Neural crest cell (in vitro differentiated cells): Measurements from ENCODE around the gene MAP3K2. TPM values are rescaled to one million over a fixed set of nuclear protein-coding genes. Genes with fewer than 3 reads are reported as not detected.

Experiments used
- DNase-seq: peaks from one replicate; pipeline ENCODE4 v3.0.0; 2021; ENCODE audit warnings: low read depth, mixed read lengths, low spot score
- H3K27ac Mint-ChIP-seq: one replicate; pipeline ENCODE4 v1.8.0; 2021; ENCODE audit warnings: mild to moderate bottlenecking, mixed read lengths; ENCODE audit not compliant: unreplicated experiment
- H3K27me3 Mint-ChIP-seq: 2 replicates; pipeline ENCODE4 v1.8.0; 2021; ENCODE audit warnings: low read depth, mild to moderate bottlenecking, mixed read lengths
- H3K36me3 Mint-ChIP-seq: 2 replicates; pipeline ENCODE4 v1.8.0; 2021; ENCODE audit warnings: low read depth, mild to moderate bottlenecking, mixed read lengths
- H3K4me1 Mint-ChIP-seq: 2 replicates; pipeline ENCODE4 v1.8.0; 2021; ENCODE audit warnings: mixed read lengths
- H3K4me3 Mint-ChIP-seq: one replicate; pipeline ENCODE4 v1.8.0; 2021; ENCODE audit warnings: mild to moderate bottlenecking, mixed read lengths
- H3K9me3 Mint-ChIP-seq: 2 replicates; pipeline ENCODE4 v1.8.0; 2021; ENCODE audit warnings: mixed read lengths
- CTCF ChIP-seq: fragments of 200-600 bp; sonication (generic); conservative IDR thresholded peaks from 2 replicates; pipeline ENCODE4 v1.5.0; 2021; ENCODE audit warnings: antibody characterized with exemption, mild to moderate bottlenecking
- total RNA-seq: library from RNA; stranded (reverse); gene quantifications from 2 replicates; pipeline ENCODE4 v1.2.1, GENCODE V29; 2021

The MAP3K2 gene
- total RNA-seq, 1 donor from 2014 or later: 35.1 TPM

- Mint-ChIP-seq H3K4me3 (no peak overlapping the region), H3K4me1 (no peaks in the 10 kb centered on the region), H3K27me3 (no peaks in the 10 kb centered on the region), H3K9me3 (no peaks in the 10 kb centered on the region), H3K27ac (no peak overlapping the region), H3K36me3 (no peaks in the 10 kb centered on the region)
- no peak for TF ChIP-seq CTCF
- no peak for DNase-seq
These were observed 55.4 kb downstream of the MAP3K2 start for GRCh38 chr2:127332335-127332734.

DNA sequence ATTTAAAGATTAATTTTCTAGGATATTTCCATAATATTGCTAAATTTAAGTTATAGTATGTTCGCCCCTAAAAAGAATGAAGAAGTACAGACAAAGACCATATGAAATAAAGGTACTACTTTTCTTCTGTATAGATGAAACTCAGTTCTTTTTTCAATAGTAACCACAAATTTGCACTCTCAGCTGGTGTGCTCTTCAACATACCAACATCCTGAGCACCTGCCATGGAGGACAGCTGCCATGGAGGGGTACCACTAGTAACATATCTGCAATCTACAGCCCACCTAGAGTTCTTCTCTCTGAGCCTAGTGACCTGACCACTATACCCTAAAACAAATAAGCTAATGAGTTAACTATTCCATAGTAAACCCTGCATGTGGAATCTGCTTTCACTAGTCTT lies 57.0 kb downstream of the MAP3K2 start:
- no peak overlapping the region for H3K27ac Mint-ChIP-seq
- no peaks in the 10 kb centered on the region for H3K9me3 Mint-ChIP-seq

GRCh38 chr2:127326289-127326945 lies 61.4 kb downstream of the MAP3K2 start:
- no peak for TF ChIP-seq CTCF
- Mint-ChIP-seq H3K36me3 (peaks cover 4% of the 10 kb centered on the region), H3K27me3 (no peaks in the 10 kb centered on the region), H3K4me1 (no peaks in the 10 kb centered on the region), H3K4me3 (no peak overlapping the region), H3K27ac (no peak overlapping the region), H3K9me3 (no peaks in the 10 kb centered on the region)
- no peak for DNase-seq

More for the DNA sequence above, 57.0 kb downstream of the MAP3K2 start:
- no peak for DNase-seq
- Mint-ChIP-seq H3K36me3 (no peaks in the 10 kb centered on the region), H3K4me3 (no peak overlapping the region), H3K27me3 (no peaks in the 10 kb centered on the region), H3K4me1 (no peaks in the 10 kb centered on the region)
- TF ChIP-seq CTCF: no peak

- Mint-ChIP-seq H3K36me3 (peaks cover 15% of the 10 kb centered on the region), H3K27me3 (no peaks in the 10 kb centered on the region), H3K4me3 (no peak overlapping the region), H3K4me1 (no peaks in the 10 kb centered on the region), H3K27ac (no peak overlapping the region), H3K9me3 (peaks cover 4% of the 10 kb centered on the region)
- no peak for DNase-seq
- TF ChIP-seq CTCF: peak; percentile 76
These were observed 63.1 kb downstream of the MAP3K2 start for GRCh38 chr2:127324635-127325034.

DNA sequence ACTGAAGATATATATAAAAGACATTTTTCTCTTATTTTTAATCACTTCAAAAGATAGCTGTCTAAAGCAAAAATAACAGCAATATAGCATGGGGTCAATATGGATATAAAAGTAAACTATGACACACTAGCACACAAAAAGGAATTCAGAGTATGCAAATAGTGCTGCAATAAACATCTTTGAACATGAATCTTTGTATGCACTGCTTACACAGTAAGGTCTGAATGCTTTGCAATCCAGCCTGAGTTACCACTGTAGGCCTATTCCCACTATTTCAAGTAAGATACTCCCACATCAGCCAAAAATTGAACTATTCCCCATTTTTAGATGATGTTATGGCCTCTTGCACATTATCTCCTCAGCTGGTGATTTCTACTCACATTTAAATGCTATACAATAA lies 66.5 kb downstream of the MAP3K2 start:
- peaks cover 21% of the 10 kb centered on the region for H3K36me3 Mint-ChIP-seq
- peaks cover 4% of the 10 kb centered on the region for H3K9me3 Mint-ChIP-seq
- DNase-seq: no peak
- H3K27ac Mint-ChIP-seq: no peak overlapping the region
- no peaks in the 10 kb centered on the region for H3K4me1 Mint-ChIP-seq
- no peaks in the 10 kb centered on the region for H3K27me3 Mint-ChIP-seq
- H3K4me3 Mint-ChIP-seq: no peak overlapping the region
- TF ChIP-seq CTCF: no peak
